Neural progenitor cell (in vitro differentiated cells): ENCODE measurements around the gene PADI2. TPM values are rescaled to one million over a fixed set of nuclear protein-coding genes. Genes with fewer than 3 reads are reported as not detected.

Source experiments
- DNase-seq: peaks from one replicate; pipeline ENCODE4 v3.0.0-alpha.2; 2016; ENCODE audit warnings: low spot score
- H2AFZ ChIP-seq: fragments of 200-600 bp; sonication (generic); replicated peaks from 2 replicates; pipeline ENCODE4 v1.6.1; 2016; ENCODE audit warnings: antibody characterized with exemption
- H3F3A ChIP-seq: fragments of 200-600 bp; sonication (generic); 2 replicates; pipeline ENCODE4 v1.6.1; 2016; ENCODE audit warnings: antibody characterized with exemption, low read depth
- H3K27ac ChIP-seq: fragments of 200-600 bp; sonication (generic); 2 replicates; pipeline ENCODE4 v1.5.1; 2016; ENCODE audit warnings: mild to moderate bottlenecking
- H3K27me3 ChIP-seq: fragments of 200-600 bp; sonication (generic); 2 replicates; pipeline ENCODE4 v1.6.1; 2016; ENCODE audit warnings: mild to moderate bottlenecking, moderate library complexity
- H3K36me3 ChIP-seq: fragments of 200-600 bp; sonication (generic); 2 replicates; pipeline ENCODE4 v1.5.1; 2016
- H3K4me1 ChIP-seq: fragments of 200-600 bp; sonication (generic); 2 replicates; pipeline ENCODE4 v1.6.1; 2016; ENCODE audit warnings: mixed run types
- H3K4me2 ChIP-seq: fragments of 200-600 bp; sonication (generic); 2 replicates; pipeline ENCODE4 v1.6.1; 2016
- H3K4me3 ChIP-seq: fragments of 200-600 bp; sonication (generic); 2 replicates; pipeline ENCODE4 v1.5.1; 2016
- H3K79me2 ChIP-seq: fragments of 200-600 bp; sonication (generic); 2 replicates; pipeline ENCODE4 v1.6.1; 2016; ENCODE audit warnings: low read depth
- H3K9ac ChIP-seq: fragments of 200-600 bp; sonication (generic); 2 replicates; pipeline ENCODE4 v1.6.1; 2016
- H3K9me3 ChIP-seq: fragments of 200-600 bp; sonication (generic); 2 replicates; pipeline ENCODE4 v1.5.1; 2016; ENCODE audit warnings: low read depth
- H4K20me1 ChIP-seq: fragments of 200-600 bp; sonication (generic); 2 replicates; pipeline ENCODE4 v1.6.1; 2016; ENCODE audit warnings: low read depth
- H3K27ac Mint-ChIP-seq: 3 replicates; pipeline ENCODE4 v1.8.0; 2021; ENCODE audit warnings: mixed read lengths
- H3K27me3 Mint-ChIP-seq: 2 replicates; pipeline ENCODE4 v1.8.0; 2022; ENCODE audit warnings: low read depth, mild to moderate bottlenecking, inconsistent platforms, moderate library complexity, mixed read lengths; ENCODE audit not compliant: insufficient read depth
- H3K36me3 Mint-ChIP-seq: 3 replicates; pipeline ENCODE4 v1.8.0; 2021; ENCODE audit warnings: mixed read lengths
- H3K4me1 Mint-ChIP-seq: 3 replicates; pipeline ENCODE4 v1.8.0; 2021; ENCODE audit warnings: mixed read lengths
- H3K4me3 Mint-ChIP-seq: 3 replicates; pipeline ENCODE4 v1.8.0; 2021; ENCODE audit warnings: mild to moderate bottlenecking, moderate library complexity, mixed read lengths
- H3K9me3 Mint-ChIP-seq: 3 replicates; pipeline ENCODE4 v1.8.0; 2020; ENCODE audit warnings: mixed read lengths
- EZH2 ChIP-seq: fragments of 200-600 bp; sonication (generic); IDR thresholded peaks from 2 replicates; pipeline ENCODE4 v1.6.1; 2017; ENCODE audit warnings: antibody characterized with exemption, mild to moderate bottlenecking, moderate library complexity
- EZH2phosphoT487 ChIP-seq: fragments of 200-600 bp; sonication (generic); IDR thresholded peaks from 2 replicates; pipeline ENCODE4 v1.6.1; 2017; ENCODE audit warnings: antibody characterized with exemption
- total RNA-seq: library from RNA; depleted of rRNA; stranded (reverse); fragments of >200 nt; gene quantifications from 2 replicates; pipeline ENCODE4 v1.2.3, GENCODE V29; 2015; ENCODE audit warnings: low replicate concordance
- TF ChIP-seq, protein P1 (sequence below): fragments of 200-600 bp; sonication (generic); IDR thresholded peaks from 2 replicates; pipeline ENCODE4 v1.5.1; 2017; ENCODE audit warnings: antibody characterized with exemption, mild to moderate bottlenecking

The PADI2 gene
- total RNA-seq, 1 donor from 2014 or later = 0.77 TPM

DNA sequence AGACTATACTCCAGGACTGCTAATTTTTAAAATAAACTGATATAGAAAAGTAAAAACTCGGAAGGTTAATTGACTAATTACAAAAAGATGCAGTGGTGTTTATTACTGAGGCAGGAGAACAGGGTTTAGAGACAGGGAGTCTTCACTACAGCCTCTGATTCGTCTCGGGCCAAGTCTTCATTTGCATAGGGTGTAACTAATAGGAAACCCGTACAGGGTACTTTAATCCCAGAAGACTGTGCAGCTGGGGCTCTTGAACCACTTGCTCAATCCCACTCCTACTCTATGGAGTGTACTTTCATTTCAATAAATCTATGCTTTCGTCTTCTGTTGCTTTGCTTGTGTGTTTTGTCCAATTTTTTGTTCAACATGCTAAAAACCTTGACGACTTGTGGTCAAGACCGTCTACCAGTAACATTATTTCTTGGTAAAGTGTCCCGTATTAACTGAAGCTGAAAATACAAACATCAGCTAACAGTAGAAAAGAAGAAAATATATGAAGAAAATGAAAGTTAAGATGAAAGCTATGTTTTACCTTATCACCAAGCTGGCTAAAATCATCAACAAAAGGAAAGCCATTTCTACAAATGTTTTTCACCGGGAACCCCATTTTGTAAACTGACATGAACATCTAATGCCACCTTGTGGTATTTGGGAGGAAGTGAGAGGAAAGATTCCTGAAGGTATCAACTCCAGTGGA is 73.5 kb downstream of the PADI2 start:
- Histone ChIP-seq H3K4me2 (peak overlapping the region; percentile 37), H3F3A (peaks cover 23% of the 10 kb centered on the region), H3K27me3 (no peaks in the 10 kb centered on the region), H3K36me3 (no peaks in the 10 kb centered on the region), H2AFZ (no peak overlapping the region), H3K27ac (peak overlapping the region; percentile 5), H3K4me1 (peaks cover 6% of the 10 kb centered on the region), H3K9me3 (no peaks in the 10 kb centered on the region), H4K20me1 (peaks cover 10% of the 10 kb centered on the region), H3K9ac (no peak overlapping the region), H3K79me2 (peaks cover 45% of the 10 kb centered on the region), H3K4me3 (no peak overlapping the region)
- TF ChIP-seq EZH2phosphoT487 = no peak
- TF ChIP-seq, protein P1, sequence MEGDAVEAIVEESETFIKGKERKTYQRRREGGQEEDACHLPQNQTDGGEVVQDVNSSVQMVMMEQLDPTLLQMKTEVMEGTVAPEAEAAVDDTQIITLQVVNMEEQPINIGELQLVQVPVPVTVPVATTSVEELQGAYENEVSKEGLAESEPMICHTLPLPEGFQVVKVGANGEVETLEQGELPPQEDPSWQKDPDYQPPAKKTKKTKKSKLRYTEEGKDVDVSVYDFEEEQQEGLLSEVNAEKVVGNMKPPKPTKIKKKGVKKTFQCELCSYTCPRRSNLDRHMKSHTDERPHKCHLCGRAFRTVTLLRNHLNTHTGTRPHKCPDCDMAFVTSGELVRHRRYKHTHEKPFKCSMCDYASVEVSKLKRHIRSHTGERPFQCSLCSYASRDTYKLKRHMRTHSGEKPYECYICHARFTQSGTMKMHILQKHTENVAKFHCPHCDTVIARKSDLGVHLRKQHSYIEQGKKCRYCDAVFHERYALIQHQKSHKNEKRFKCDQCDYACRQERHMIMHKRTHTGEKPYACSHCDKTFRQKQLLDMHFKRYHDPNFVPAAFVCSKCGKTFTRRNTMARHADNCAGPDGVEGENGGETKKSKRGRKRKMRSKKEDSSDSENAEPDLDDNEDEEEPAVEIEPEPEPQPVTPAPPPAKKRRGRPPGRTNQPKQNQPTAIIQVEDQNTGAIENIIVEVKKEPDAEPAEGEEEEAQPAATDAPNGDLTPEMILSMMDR = peak; percentile 88
- H3K9me3 Mint-ChIP-seq = no peaks in the 10 kb centered on the region
- no peaks in the 10 kb centered on the region for H3K27me3 Mint-ChIP-seq
- peak overlapping the region; percentile 56 for H3K4me3 Mint-ChIP-seq
- peak overlapping the region; percentile 76 for H3K27ac Mint-ChIP-seq
- DNase-seq = peak; percentile 68
- peaks cover 15% of the 10 kb centered on the region for H3K4me1 Mint-ChIP-seq
- H3K36me3 Mint-ChIP-seq = peaks cover 10% of the 10 kb centered on the region

DNA sequence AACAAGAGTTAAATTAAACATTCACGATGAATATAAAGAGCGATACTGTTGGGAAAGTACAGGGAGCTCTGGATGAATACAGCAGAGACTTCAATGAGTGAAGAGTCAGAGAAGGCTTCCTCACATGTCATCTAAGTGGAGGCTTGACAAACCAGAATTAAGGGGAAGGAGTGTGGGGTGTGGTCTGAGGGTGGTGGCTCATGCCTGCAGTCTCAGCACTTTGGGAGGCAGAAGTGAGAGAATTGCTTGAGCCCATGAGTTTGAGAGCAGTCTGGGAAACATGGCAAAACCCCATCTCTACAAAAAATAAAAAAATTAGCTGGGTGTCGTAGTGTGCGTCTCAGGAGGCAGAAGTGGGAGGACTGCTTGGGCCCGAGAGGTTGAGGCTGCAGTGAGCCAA is 74.1 kb downstream of the PADI2 start:
- TF ChIP-seq, protein P1 = no peak
- TF ChIP-seq EZH2 (no peak), EZH2phosphoT487 (no peak)
- Mint-ChIP-seq H3K27ac (no peak overlapping the region), H3K4me3 (no peak overlapping the region)

DNA sequence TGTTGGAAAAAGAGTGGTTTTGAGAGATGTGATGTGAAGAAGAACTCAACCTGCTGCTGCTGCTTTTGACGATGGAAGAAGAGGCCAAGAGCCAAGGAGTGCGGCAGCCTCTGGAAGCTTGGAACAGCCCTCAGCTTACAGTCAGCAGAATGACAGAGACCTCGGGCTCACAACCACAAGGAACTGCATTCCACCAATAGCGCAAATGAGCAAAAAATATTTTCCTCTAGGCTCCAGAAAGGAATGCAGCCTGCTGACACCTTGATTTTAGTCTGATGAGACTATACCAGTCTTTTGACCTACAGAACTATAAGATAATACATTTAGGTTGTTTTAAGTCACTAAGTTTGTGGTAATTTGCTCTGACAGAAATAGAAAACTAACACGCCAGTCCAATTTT is 75.6 kb downstream of the PADI2 start:
- Histone ChIP-seq H3K4me2 (no peak overlapping the region), H3K27ac (no peak overlapping the region), H3K4me1 (peaks cover 6% of the 10 kb centered on the region), H4K20me1 (peaks cover 9% of the 10 kb centered on the region), H2AFZ (no peak overlapping the region), H3K4me3 (no peak overlapping the region), H3F3A (peaks cover 23% of the 10 kb centered on the region), H3K9ac (no peak overlapping the region), H3K36me3 (no peaks in the 10 kb centered on the region), H3K9me3 (no peaks in the 10 kb centered on the region), H3K27me3 (no peaks in the 10 kb centered on the region), H3K79me2 (peaks cover 28% of the 10 kb centered on the region)
- TF ChIP-seq EZH2 (no peak), EZH2phosphoT487 (no peak)
- TF ChIP-seq, protein P1 = no peak
- Mint-ChIP-seq H3K4me1 (peaks cover 15% of the 10 kb centered on the region), H3K9me3 (no peaks in the 10 kb centered on the region), H3K27me3 (no peaks in the 10 kb centered on the region), H3K27ac (no peak overlapping the region), H3K36me3 (peaks cover 11% of the 10 kb centered on the region), H3K4me3 (no peak overlapping the region)
- DNase-seq = no peak

More for the DNA sequence above, 74.1 kb downstream of the PADI2 start:
- no peak overlapping the region for H3K4me3 ChIP-seq
- no peaks in the 10 kb centered on the region for H3K36me3 ChIP-seq
- no peak overlapping the region for H2AFZ ChIP-seq
- H3K27me3 Mint-ChIP-seq = no peaks in the 10 kb centered on the region
- peak overlapping the region; percentile 5 for H3K27ac ChIP-seq
- peaks cover 6% of the 10 kb centered on the region for H3K4me1 ChIP-seq
- no peak for DNase-seq
- peaks cover 9% of the 10 kb centered on the region for H4K20me1 ChIP-seq
- no peak overlapping the region for H3K9ac ChIP-seq
- H3F3A ChIP-seq = peaks cover 23% of the 10 kb centered on the region
- peaks cover 39% of the 10 kb centered on the region for H3K79me2 ChIP-seq
- H3K4me1 Mint-ChIP-seq = peaks cover 15% of the 10 kb centered on the region
- H3K9me3 ChIP-seq = no peaks in the 10 kb centered on the region
- H3K36me3 Mint-ChIP-seq = peaks cover 9% of the 10 kb centered on the region
- no peaks in the 10 kb centered on the region for H3K27me3 ChIP-seq
- no peak overlapping the region for H3K4me2 ChIP-seq
- no peaks in the 10 kb centered on the region for H3K9me3 Mint-ChIP-seq
